Kidney (tissue), 14 donors: ENCODE results near the gene RNF186. TPM values are rescaled to one million over a fixed set of nuclear protein-coding genes. Genes with fewer than 3 reads are reported as not detected.
"Not testable (repeated sequence)": the region's sequence is repeated elsewhere in the genome, so short reads cannot be mapped to it uniquely, and the experiment has no call there.

ENCODE experiments used
- DNase-seq, 5 donors: peaks; one replicate each; pipeline ENCODE4 v3.0.0-alpha.2; 2013 to 2020
- FAIRE-seq: peaks from 2 replicates; lab custom pipeline; 2012; peaks lifted over from hg19 to GRCh38; lab: Jason Lieb, UNC
- H3K27ac ChIP-seq, 2 donors: one replicate each; pipeline ENCODE4 v1.7.0; 2013; ENCODE audit warnings: low read depth in 2 of 2, low read length in 2 of 2, inconsistent platforms in 1 of 2
- H3K27me3 ChIP-seq: one replicate; pipeline ENCODE4 v1.7.1; 2013; ENCODE audit warnings: low read length, inconsistent platforms; ENCODE audit not compliant: control insufficient read depth, insufficient read depth
- H3K36me3 ChIP-seq, 3 donors: one replicate each; pipeline versions ENCODE4 v1.7.0 to v1.7.1; 2013; ENCODE audit warnings: low read length in 3 of 3, control low read depth in 1 of 3, inconsistent platforms in 1 of 3; ENCODE audit not compliant: insufficient read depth in 3 of 3, control insufficient read depth in 2 of 3
- H3K4me1 ChIP-seq, 3 donors: one replicate each; pipeline versions ENCODE4 v1.7.0 to v1.7.1; 2013; ENCODE audit warnings: low read length in 3 of 3, inconsistent platforms in 1 of 3, low read depth in 1 of 3; ENCODE audit not compliant: control insufficient read depth in 2 of 3, insufficient read depth in 2 of 3
- H3K4me3 ChIP-seq, 3 donors: one replicate each; pipeline versions ENCODE4 v1.7.0 to v1.8.1; 2013; ENCODE audit warnings: low read length in 3 of 3, control low read depth in 1 of 3, inconsistent platforms in 1 of 3
- H3K9ac ChIP-seq, 3 donors: one replicate each; pipeline versions ENCODE4 v1.7.0 to v1.7.1; 2013; ENCODE audit warnings: low read length in 3 of 3, control low read depth in 1 of 3, inconsistent platforms in 1 of 3
- H3K9me3 ChIP-seq, 3 donors: one replicate each; pipeline versions ENCODE4 v1.7.0 to v1.7.1; 2013; ENCODE audit warnings: low read length in 3 of 3, control low read depth in 1 of 3, inconsistent platforms in 1 of 3; ENCODE audit not compliant: control insufficient read depth in 2 of 3, insufficient read depth in 1 of 3
- intact Hi-C: fragments of 100-400 bp; cut with DNase I; formaldehyde crosslinking; loops from one replicate; pipeline ENCODE4 v1.11.1; 2022
- polyA plus RNA-seq: library from polyadenylated mRNA; stranded (reverse); fragments of 350-450 nt; fragmentation: Illumina TruSeq; extraction: RNeasy Lipid Tissue Mini Kit (QIAGEN cat#74804); gene quantifications from one replicate; pipeline ENCODE4 v1.2.3, GENCODE V29; 2014; ENCODE audit warnings: low read depth, low replicate concordance; ENCODE audit not compliant: insufficient read depth
- total RNA-seq: library from RNA; stranded (reverse); fragmentation: NEBNext Ultra II Directional; extraction: Animal tissue kit (Norgen Biotek cat#: 25700); gene quantifications from one replicate; pipeline ENCODE4 v1.2.1, GENCODE V29; 2021
- TF ChIP-seq, protein P1 (sequence below): IDR thresholded peaks from 3 replicates; pipeline ENCODE4 v1.5.1; 2012; ENCODE audit warnings: mild to moderate bottlenecking, moderate library complexity, borderline replicate concordance; ENCODE audit not compliant: insufficient read depth; ENCODE audit errors: extremely low read depth
- donor health status: control.
- donor health status: control.
- donor health status: control.
- donor health status: control.
- donor health status: control.
- donor health status: DM: yes; HTN: yes; CAD: no.
- donor health status: Normal renal cell carcinoma (clear cell type).

The RNF186 gene
- total and polyA plus RNA-seq, 2 donors from 2014 or later, result 2.7 to 111 TPM

DNA sequence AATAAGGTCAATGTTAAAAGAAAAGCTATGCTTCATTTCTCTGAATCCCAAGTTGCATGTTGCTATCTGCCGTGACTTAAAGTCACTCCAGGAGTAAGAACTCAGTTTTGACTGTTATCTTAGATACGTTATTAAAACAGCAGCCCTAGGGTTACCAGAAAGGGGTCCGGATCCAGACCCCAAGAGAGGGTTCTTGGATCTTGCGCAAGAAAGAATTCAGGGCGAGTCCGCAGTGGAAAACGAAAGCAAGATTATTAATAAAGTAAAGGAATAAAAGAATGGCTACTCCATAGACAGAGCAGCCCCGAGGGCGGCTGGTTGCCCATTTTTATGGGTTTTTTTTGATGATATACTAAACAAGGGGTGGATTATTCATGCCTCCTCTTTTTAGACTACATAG, 32.3 kb upstream of the RNF186 start:
- H3K4me3 ChIP-seq, H3K9ac ChIP-seq, DNase-seq, FAIRE-seq, H3K9me3 ChIP-seq, H3K27ac ChIP-seq, H3K27me3 ChIP-seq, intact Hi-C loops, H3K36me3 ChIP-seq: not testable (repeated sequence)
- H3K4me1 ChIP-seq, result peaks cover 2 to 14% (median 4%) of the 10 kb centered on the region in 3 donors

DNA sequence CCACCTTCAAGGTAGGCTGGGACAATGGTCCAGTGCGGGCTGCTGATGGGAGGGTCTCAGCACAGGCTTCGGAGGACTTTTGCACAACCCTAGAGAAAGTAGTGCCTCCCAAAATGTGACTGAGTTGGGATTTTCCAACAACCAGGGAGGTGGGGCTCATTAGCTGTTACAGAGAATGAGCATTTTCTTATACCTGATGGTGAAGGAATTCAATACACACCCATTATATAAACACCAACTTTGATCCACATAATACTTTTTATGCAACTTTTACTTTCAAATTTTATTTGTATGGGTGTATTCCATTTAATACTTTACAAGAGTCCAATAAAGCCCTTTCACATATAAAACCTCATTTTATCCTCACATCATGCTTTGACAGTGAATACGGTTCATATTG, 31.3 kb upstream of the RNF186 start:
- TF ChIP-seq, protein P1, sequence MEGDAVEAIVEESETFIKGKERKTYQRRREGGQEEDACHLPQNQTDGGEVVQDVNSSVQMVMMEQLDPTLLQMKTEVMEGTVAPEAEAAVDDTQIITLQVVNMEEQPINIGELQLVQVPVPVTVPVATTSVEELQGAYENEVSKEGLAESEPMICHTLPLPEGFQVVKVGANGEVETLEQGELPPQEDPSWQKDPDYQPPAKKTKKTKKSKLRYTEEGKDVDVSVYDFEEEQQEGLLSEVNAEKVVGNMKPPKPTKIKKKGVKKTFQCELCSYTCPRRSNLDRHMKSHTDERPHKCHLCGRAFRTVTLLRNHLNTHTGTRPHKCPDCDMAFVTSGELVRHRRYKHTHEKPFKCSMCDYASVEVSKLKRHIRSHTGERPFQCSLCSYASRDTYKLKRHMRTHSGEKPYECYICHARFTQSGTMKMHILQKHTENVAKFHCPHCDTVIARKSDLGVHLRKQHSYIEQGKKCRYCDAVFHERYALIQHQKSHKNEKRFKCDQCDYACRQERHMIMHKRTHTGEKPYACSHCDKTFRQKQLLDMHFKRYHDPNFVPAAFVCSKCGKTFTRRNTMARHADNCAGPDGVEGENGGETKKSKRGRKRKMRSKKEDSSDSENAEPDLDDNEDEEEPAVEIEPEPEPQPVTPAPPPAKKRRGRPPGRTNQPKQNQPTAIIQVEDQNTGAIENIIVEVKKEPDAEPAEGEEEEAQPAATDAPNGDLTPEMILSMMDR, result no peak
- H3K36me3 ChIP-seq, result no peaks in the 10 kb centered on the region
- no peak overlapping the region for H3K4me3 ChIP-seq
- no peak overlapping the region for H3K9ac ChIP-seq
- intact Hi-C loops, result no loop called here
- DNase-seq (no peak), FAIRE-seq (no peak)
- H3K4me1 ChIP-seq, result peaks cover 2 to 14% (median 4%) of the 10 kb centered on the region in 3 donors
- H3K9me3 ChIP-seq, result peaks cover 0 to 5% (median 0%) of the 10 kb centered on the region in 3 donors
- no peak overlapping the region for H3K27ac ChIP-seq
- H3K27me3 ChIP-seq, result no peaks in the 10 kb centered on the region

- H3K27me3 ChIP-seq, result no peaks in the 10 kb centered on the region
- no peak for FAIRE-seq
- intact Hi-C loops, result no loop called here
- H3K27ac ChIP-seq, result no peak overlapping the region
- no peak for DNase-seq
- H3K36me3 ChIP-seq, result no peaks in the 10 kb centered on the region
- peaks cover 0 to 5% (median 0%) of the 10 kb centered on the region in 3 donors for H3K9me3 ChIP-seq
- no peak overlapping the region for H3K4me3 ChIP-seq
- H3K9ac ChIP-seq, result no peak overlapping the region
- TF ChIP-seq, protein P1, result no peak
- H3K4me1 ChIP-seq, result peaks cover 2 to 14% (median 4%) of the 10 kb centered on the region in 3 donors
Measured at GRCh38 chr1:19845555-19845954, 30.5 kb upstream of the RNF186 start.

GRCh38 chr1:19844731-19845495, 29.8 kb upstream of the RNF186 start:
- no peak for FAIRE-seq
- TF ChIP-seq, protein P1, result no peak
- Histone ChIP-seq H3K4me1 (peaks cover 2 to 14% (median 4%) of the 10 kb centered on the region in 3 donors), H3K27me3 (no peaks in the 10 kb centered on the region), H3K27ac (no peak overlapping the region), H3K36me3 (no peaks in the 10 kb centered on the region), H3K4me3 (peak overlapping the region; percentile 17 to 18 (median 17)), H3K9ac (no peak overlapping the region), H3K9me3 (peaks cover 0 to 5% (median 0%) of the 10 kb centered on the region in 3 donors)
- intact Hi-C loops, result no loop called here
- DNase-seq, result peak in 3 of 5 donors; percentile 37 to 78 (median 77)
